ENCODE measurements around the gene CD2BP2. TPM values are rescaled to one million over a fixed set of nuclear protein-coding genes. Genes with fewer than 3 reads are reported as not detected.

CD2BP2 gene
- total RNA-seq, 1 donor from 2014 or later: 52.3 TPM

- Histone ChIP-seq H3K4me1 (peaks cover 25% of the 10 kb centered on the region), H3K4me3 (no peak overlapping the region), H3K27me3 (ENCODE audit: low read depth) (no peaks in the 10 kb centered on the region), H3K27ac (peak overlapping the region; percentile 98), H3K9me3 (no peaks in the 10 kb centered on the region), H3K36me3 (no peaks in the 10 kb centered on the region)
- no peak for TF ChIP-seq CTCF (IDR thresholded peaks at IDR 0.05)
- no peak for ATAC-seq
- intact Hi-C loops (cut with DNase I): no loop called here
- DNase-seq: no peak
Observed at GRCh38 chr16:30376461-30376902, 21.4 kb upstream of the CD2BP2 start.

GRCh38 chr16:30375864-30376263, 20.8 kb upstream of the CD2BP2 start:
- no peaks in the 10 kb centered on the region for H3K27me3 ChIP-seq (ENCODE audit: low read depth)
- no peak for TF ChIP-seq CTCF (IDR thresholded peaks at IDR 0.05)
- H3K4me1 ChIP-seq: peaks cover 28% of the 10 kb centered on the region
- H3K9me3 ChIP-seq: no peaks in the 10 kb centered on the region
- H3K36me3 ChIP-seq: no peaks in the 10 kb centered on the region
- no peak overlapping the region for H3K4me3 ChIP-seq
- ATAC-seq (no peak), DNase-seq (no peak)
- no peak overlapping the region for H3K27ac ChIP-seq
- intact Hi-C loops (cut with DNase I): no loop called here

- DNase-seq (no peak), ATAC-seq (no peak)
- Histone ChIP-seq H3K4me3 (no peak within 1 kb of the TSS), H3K36me3 (no peaks in the 10 kb centered on the region), H3K9me3 (no peaks in the 10 kb centered on the region), H3K4me1 (peaks cover 25% of the 10 kb centered on the region), H3K27ac (no peak within 1 kb of the TSS), H3K27me3 (ENCODE audit: low read depth) (no peaks in the 10 kb centered on the region)
- no peak for TF ChIP-seq CTCF (IDR thresholded peaks at IDR 0.05)
- intact Hi-C loops (cut with DNase I): no loop called here
Observed at GRCh38 chr16:30374538-30374937, 19.4 kb upstream of the CD2BP2 start, which contains the start of gene MYL11. Gene MYL11, plus strand, starts transcription at chr16:30374802. Its CDS starts 56 bp downstream, at chr16:30374858.

- Histone ChIP-seq H3K36me3 (no peaks in the 10 kb centered on the region), H3K4me1 (peaks cover 33% of the 10 kb centered on the region), H3K9me3 (no peaks in the 10 kb centered on the region), H3K27ac (peak overlapping the region; percentile 78), H3K4me3 (no peak overlapping the region), H3K27me3 (ENCODE audit: low read depth) (no peaks in the 10 kb centered on the region)
- DNase-seq: no peak
- no peak for TF ChIP-seq CTCF (IDR thresholded peaks at IDR 0.05)
- intact Hi-C loops (cut with DNase I): no loop called here
- ATAC-seq: no peak
Observed at GRCh38 chr16:30372725-30373124, 17.6 kb upstream of the CD2BP2 start.

GRCh38 chr16:30372038-30372712, 17.1 kb upstream of the CD2BP2 start:
- Histone ChIP-seq H3K27ac (peak overlapping the region; percentile 78), H3K9me3 (no peaks in the 10 kb centered on the region), H3K4me1 (peaks cover 34% of the 10 kb centered on the region), H3K36me3 (no peaks in the 10 kb centered on the region), H3K27me3 (ENCODE audit: low read depth) (no peaks in the 10 kb centered on the region), H3K4me3 (no peak overlapping the region)
- ATAC-seq: no peak
- intact Hi-C loops (cut with DNase I): no loop called here
- DNase-seq: no peak
- no peak for TF ChIP-seq CTCF (IDR thresholded peaks at IDR 0.05)
